ENCODE data around the gene CAMK1D. TPM values are rescaled to one million over a fixed set of nuclear protein-coding genes. Genes with fewer than 3 reads are reported as not detected.

The CAMK1D gene
- total and polyA plus RNA-seq, 10 of the 15 experiments (the other 5 are each of a cell fraction or from before 2014, with no cell fraction given), result 2.1 to 35.5 (median 14.7) TPM

- POLR2A ChIA-PET, result no interaction called here
- no TSS peak for BruUV-seq (replicated peaks)
- SMC1A ChIA-PET (ENCODE audit: uncharacterized antibody, unreplicated experiment), result interaction anchor here (0.8 to 2.3 kb wide), 5 partner anchors 15 to 115 kb away, joined by 3 to 6 read pairs (median 4); no protein-coding TSS in a partner anchor
- TF ChIP-seq SMAD1 (IDR thresholded peaks at IDR 0.05; ENCODE audit: low read depth, partially characterized antibody) (no peak), SMAD5 (IDR thresholded peaks at IDR 0.05; ENCODE audit: low read depth) (no peak), HCFC1 (IDR thresholded peaks at IDR 0.05; ENCODE audit: low read length) (no peak), ZNF622 (IDR thresholded peaks at IDR 0.05) (no peak), FOXM1 (IDR thresholded peaks at IDR 0.05; ENCODE audit: low read depth, low read length) (no peak), ZBED1 (IDR thresholded peaks at IDR 0.05; ENCODE audit: borderline replicate concordance) (no peak), MTA2 (IDR thresholded peaks at IDR 0.05; ENCODE audit: low read depth) (no peak), BRCA1 (IDR thresholded peaks at IDR 0.05; ENCODE audit: low read depth, low read length) (no peak), RUNX3 (IDR thresholded peaks at IDR 0.05; ENCODE audit: low read length) (0 out of 2 replicates have a peak, but pooled peaks have one; percentile 13), NR2C1 (IDR thresholded peaks at IDR 0.05) (no peak), JUND (IDR thresholded peaks at IDR 0.05; ENCODE audit: low read depth, low read length) (no peak), NFYA (IDR thresholded peaks at IDR 0.05; ENCODE audit: borderline replicate concordance, low read depth, low read length) (no peak), NFIC (IDR thresholded peaks at IDR 0.05; ENCODE audit: low read depth, low read length) (0 out of 2 replicates have a peak, but pooled peaks have one; percentile 18), STAT1 (conservative IDR thresholded peaks at IDR 0.05) (no peak), CEBPB (IDR thresholded peaks at IDR 0.05; ENCODE audit: borderline replicate concordance in 1 of 2, low read depth in 2 of 2, low read length in 2 of 2) (0 out of 4 replicates have a peak, but pooled peaks of 1 of the 2 experiments have one; percentile 15), CBFB (IDR thresholded peaks at IDR 0.05; ENCODE audit: low read depth) (no peak), PAX5 (IDR thresholded peaks at IDR 0.05; ENCODE audit: borderline replicate concordance, low read depth, low read length) (no peak), E4F1 (IDR thresholded peaks at IDR 0.05; ENCODE audit: borderline replicate concordance, partially characterized antibody) (no peak), IRF3 (IDR thresholded peaks at IDR 0.05) (no peak), POLR2AphosphoS2 (IDR thresholded peaks at IDR 0.05; ENCODE audit: low read depth, low read length) (no peak), HSF1 (IDR thresholded peaks at IDR 0.05; ENCODE audit: low read depth, low read length) (no peak)
- 77% methylated on average over 9 of the region's 9 CpGs for WGBS (ENCODE audit: insufficient coverage, insufficient replicate concordance, low lambda C conversion rate, missing lambda C conversion rate)
- Histone ChIP-seq H2AFZ (ENCODE audit: control insufficient read depth, low read depth, low read length) (no peak overlapping the region), H3K79me2 (ENCODE audit: control insufficient read depth, insufficient read depth, low read length) (peaks cover 6% of the 10 kb centered on the region), H3K4me3 (no peak overlapping the region), H3K4me1 (ENCODE audit: control insufficient read depth, insufficient read depth, low read length) (peaks cover 30% of the 10 kb centered on the region), H4K20me1 (ENCODE audit: control insufficient read depth, insufficient read depth) (no peaks in the 10 kb centered on the region), H3K36me3 (ENCODE audit: control insufficient read depth in 2 of 2, insufficient read depth in 2 of 2, low read length in 1 of 2) (no peaks in the 10 kb centered on the region), H3K9me3 (replicated peaks; ENCODE audit: control insufficient read depth, insufficient read depth, low read length) (peaks cover 5% of the 10 kb centered on the region), H3K4me2 (ENCODE audit: control insufficient read depth, insufficient read depth) (no peak overlapping the region), H3K27me3 (replicated peaks in 1 of 2; ENCODE audit: control insufficient read depth in 2 of 2, insufficient read depth in 2 of 2, low read length in 1 of 2) (no peaks in the 10 kb centered on the region), H3K9ac (ENCODE audit: control insufficient read depth, insufficient read depth, low read length) (no peak overlapping the region), H3K27ac (ENCODE audit: control insufficient read depth, insufficient read depth) (peak overlapping the region; percentile 31; the same call in 1 of the 2 replicates)
- in situ Hi-C loops (cut with MboI) (no loop called here), intact Hi-C loops (cut with micrococcal nuclease; ENCODE audit: unreplicated experiment) (no loop called here)
- no peak for DNase-seq (ENCODE audit: low read depth, low spot score)
- no peak for FAIRE-seq
- ATAC-seq, result peak; percentile 55
- CTCF ChIA-PET, result interaction anchor here (1.0 to 1.3 kb wide), 3 partner anchors 11 to 191 kb away, joined by 3 to 5 read pairs (median 4); no protein-coding TSS in a partner anchor
- RAD21 ChIA-PET (ENCODE audit: unreplicated experiment), result interaction anchor here (0.7 to 1.6 kb wide), 2 partner anchors 11 to 17 kb away, joined by 4 read pairs; no protein-coding TSS in a partner anchor
Observed at GRCh38 chr10:12465385-12466136, 116.2 kb downstream of the CAMK1D start.

All from GM12878 (cell line).